A673 (cell line): Measurements from ENCODE around the gene EHMT1.

Source experiments
- EZH2 ChIP-seq: fragments of 200-600 bp; sonication (generic); IDR thresholded peaks from 2 replicates; pipeline ENCODE4 v1.6.1; 2017; ENCODE audit warnings: borderline replicate concordance, low read depth, mild to moderate bottlenecking, mixed read lengths, antibody characterized with exemption, low read length; ENCODE audit not compliant: poor library complexity, severe bottlenecking
- TF ChIP-seq, protein P1 (sequence below): fragments of 300-800, 200-600 bp; sonication (generic); conservative IDR thresholded peaks from 2 replicates; pipeline ENCODE4 v1.5.1; 2017; ENCODE audit warnings: low read depth, mild to moderate bottlenecking, antibody characterized with exemption, low read length, moderate library complexity, mixed read lengths

- TF ChIP-seq, protein P1, sequence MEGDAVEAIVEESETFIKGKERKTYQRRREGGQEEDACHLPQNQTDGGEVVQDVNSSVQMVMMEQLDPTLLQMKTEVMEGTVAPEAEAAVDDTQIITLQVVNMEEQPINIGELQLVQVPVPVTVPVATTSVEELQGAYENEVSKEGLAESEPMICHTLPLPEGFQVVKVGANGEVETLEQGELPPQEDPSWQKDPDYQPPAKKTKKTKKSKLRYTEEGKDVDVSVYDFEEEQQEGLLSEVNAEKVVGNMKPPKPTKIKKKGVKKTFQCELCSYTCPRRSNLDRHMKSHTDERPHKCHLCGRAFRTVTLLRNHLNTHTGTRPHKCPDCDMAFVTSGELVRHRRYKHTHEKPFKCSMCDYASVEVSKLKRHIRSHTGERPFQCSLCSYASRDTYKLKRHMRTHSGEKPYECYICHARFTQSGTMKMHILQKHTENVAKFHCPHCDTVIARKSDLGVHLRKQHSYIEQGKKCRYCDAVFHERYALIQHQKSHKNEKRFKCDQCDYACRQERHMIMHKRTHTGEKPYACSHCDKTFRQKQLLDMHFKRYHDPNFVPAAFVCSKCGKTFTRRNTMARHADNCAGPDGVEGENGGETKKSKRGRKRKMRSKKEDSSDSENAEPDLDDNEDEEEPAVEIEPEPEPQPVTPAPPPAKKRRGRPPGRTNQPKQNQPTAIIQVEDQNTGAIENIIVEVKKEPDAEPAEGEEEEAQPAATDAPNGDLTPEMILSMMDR = no peak
- no peak for TF ChIP-seq EZH2
Observed at GRCh38 chr9:137799630-137799983, 180.8 kb downstream of the EHMT1 start.
